ENCODE measurements around the gene ETV3. TPM values are rescaled to one million over a fixed set of nuclear protein-coding genes. Genes with fewer than 3 reads are reported as not detected.

Gene ETV3
- total and polyA plus RNA-seq, 2 of the 13 experiments (the other 11 are each of a cell fraction or from before 2014, with no cell fraction given) = 4.2 to 5.8 TPM

DNA sequence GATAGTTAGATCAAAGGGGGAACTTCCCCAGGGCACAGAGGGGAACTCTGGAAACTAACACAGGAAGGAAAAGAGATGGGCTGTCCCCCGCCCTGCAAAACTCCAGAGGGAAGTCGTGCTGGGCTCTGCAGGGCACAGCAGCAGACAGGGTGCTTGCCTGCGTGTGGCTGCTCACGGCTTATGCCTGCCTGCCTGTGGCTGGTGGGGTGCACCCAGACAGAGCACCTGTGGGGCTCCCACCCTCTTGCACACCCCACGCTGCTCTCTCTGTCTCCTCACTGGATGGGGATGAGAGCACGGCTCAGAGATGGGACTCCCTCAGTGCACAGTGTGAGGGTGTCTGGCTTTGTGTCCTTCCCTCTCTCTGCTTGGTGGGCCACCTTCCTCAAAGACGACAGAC is 25.1 kb downstream of the ETV3 start:
- no peak for ATAC-seq
- CTCF ChIA-PET (ENCODE audit: low intra/inter-chr PET ratio, low total read pairs) = no interaction called here
- H3K9ac ChIP-seq (ENCODE audit: insufficient read depth, low read depth, low read length) = no peak overlapping the region
- no peaks in the 10 kb centered on the region for H4K20me1 ChIP-seq (ENCODE audit: insufficient read depth, low read length)
- H3K36me3 ChIP-seq (replicated peaks in 1 of 2; ENCODE audit: control insufficient read depth in 1 of 2, insufficient read depth in 2 of 2, low read length in 2 of 2) = no peaks in the 10 kb centered on the region
- H3K79me2 ChIP-seq (ENCODE audit: insufficient read depth, low read length) = no peaks in the 10 kb centered on the region
- 50% methylated on average over 1 of the region's 7 CpGs for WGBS (ENCODE audit: low lambda C conversion rate)
- H3K4me2 ChIP-seq (ENCODE audit: low read depth, low read length) = no peak overlapping the region
- POLR2A ChIA-PET = no interaction called here
- DNase-seq (ENCODE audit: low spot score) = no peak
- no peaks in the 10 kb centered on the region for H3K9me3 ChIP-seq (ENCODE audit: low read length)
- intact Hi-C loops (cut with micrococcal nuclease; ENCODE audit: unreplicated experiment) (no loop called here), in situ Hi-C loops (cut with HindIII; ENCODE audit: extremely low pct_ligation_motif_present, low pct_unique_long_range_greater_than_20kb) (no loop called here)
- no TSS peak for BruUV-seq (replicated peaks)
- H3K27me3 ChIP-seq (ENCODE audit: control insufficient read depth in 1 of 2, insufficient read depth in 2 of 2, low read length in 2 of 2) = peaks cover 14 to 56% of the 10 kb centered on the region in 2 experiments; a peak in 4 of 5 replicates
- no peak overlapping the region for H3K27ac ChIP-seq (ENCODE audit: extremely low read length, insufficient read depth, low read length)
- FAIRE-seq = no peak
- no peak overlapping the region for H2AFZ ChIP-seq (ENCODE audit: low read length)
- peaks cover 5% of the 10 kb centered on the region; the same call in 1 of the 2 replicates for H3K4me1 ChIP-seq (ENCODE audit: insufficient read depth, low read length)
- TF ChIP-seq, protein P1, sequence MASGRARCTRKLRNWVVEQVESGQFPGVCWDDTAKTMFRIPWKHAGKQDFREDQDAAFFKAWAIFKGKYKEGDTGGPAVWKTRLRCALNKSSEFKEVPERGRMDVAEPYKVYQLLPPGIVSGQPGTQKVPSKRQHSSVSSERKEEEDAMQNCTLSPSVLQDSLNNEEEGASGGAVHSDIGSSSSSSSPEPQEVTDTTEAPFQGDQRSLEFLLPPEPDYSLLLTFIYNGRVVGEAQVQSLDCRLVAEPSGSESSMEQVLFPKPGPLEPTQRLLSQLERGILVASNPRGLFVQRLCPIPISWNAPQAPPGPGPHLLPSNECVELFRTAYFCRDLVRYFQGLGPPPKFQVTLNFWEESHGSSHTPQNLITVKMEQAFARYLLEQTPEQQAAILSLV (CRISPR knock-in tag; IDR thresholded peaks at IDR 0.05; ENCODE audit: borderline replicate concordance) = no peak
- no peak for TF ChIP-seq CREB1 (IDR thresholded peaks at IDR 0.05)
- no peak for TF ChIP-seq CREB1 (CRISPR knock-in tag; IDR thresholded peaks at IDR 0.05)
- TF ChIP-seq ATAD3A (CRISPR knock-in tag; IDR thresholded peaks at IDR 0.05) = no peak
- TF ChIP-seq ZNF451 (CRISPR knock-in tag; IDR thresholded peaks at IDR 0.05) = no peak
- no peak for TF ChIP-seq ZSCAN22 (CRISPR knock-in tag; IDR thresholded peaks at IDR 0.05)
- TF ChIP-seq, protein P2, sequence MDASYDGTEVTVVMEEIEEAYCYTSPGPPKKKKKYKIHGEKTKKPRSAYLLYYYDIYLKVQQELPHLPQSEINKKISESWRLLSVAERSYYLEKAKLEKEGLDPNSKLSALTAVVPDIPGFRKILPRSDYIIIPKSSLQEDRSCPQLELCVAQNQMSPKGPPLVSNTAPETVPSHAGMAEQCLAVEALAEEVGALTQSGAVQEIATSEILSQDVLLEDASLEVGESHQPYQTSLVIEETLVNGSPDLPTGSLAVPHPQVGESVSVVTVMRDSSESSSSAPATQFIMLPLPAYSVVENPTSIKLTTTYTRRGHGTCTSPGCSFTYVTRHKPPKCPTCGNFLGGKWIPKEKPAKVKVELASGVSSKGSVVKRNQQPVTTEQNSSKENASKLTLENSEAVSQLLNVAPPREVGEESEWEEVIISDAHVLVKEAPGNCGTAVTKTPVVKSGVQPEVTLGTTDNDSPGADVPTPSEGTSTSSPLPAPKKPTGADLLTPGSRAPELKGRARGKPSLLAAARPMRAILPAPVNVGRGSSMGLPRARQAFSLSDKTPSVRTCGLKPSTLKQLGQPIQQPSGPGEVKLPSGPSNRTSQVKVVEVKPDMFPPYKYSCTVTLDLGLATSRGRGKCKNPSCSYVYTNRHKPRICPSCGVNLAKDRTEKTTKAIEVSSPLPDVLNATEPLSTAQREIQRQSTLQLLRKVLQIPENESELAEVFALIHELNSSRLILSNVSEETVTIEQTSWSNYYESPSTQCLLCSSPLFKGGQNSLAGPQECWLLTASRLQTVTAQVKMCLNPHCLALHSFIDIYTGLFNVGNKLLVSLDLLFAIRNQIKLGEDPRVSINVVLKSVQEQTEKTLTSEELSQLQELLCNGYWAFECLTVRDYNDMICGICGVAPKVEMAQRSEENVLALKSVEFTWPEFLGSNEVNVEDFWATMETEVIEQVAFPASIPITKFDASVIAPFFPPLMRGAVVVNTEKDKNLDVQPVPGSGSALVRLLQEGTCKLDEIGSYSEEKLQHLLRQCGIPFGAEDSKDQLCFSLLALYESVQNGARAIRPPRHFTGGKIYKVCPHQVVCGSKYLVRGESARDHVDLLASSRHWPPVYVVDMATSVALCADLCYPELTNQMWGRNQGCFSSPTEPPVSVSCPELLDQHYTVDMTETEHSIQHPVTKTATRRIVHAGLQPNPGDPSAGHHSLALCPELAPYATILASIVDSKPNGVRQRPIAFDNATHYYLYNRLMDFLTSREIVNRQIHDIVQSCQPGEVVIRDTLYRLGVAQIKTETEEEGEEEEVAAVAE (CRISPR knock-in tag; IDR thresholded peaks at IDR 0.05; ENCODE audit: borderline replicate concordance) = no peak
- TF ChIP-seq, protein P3, sequence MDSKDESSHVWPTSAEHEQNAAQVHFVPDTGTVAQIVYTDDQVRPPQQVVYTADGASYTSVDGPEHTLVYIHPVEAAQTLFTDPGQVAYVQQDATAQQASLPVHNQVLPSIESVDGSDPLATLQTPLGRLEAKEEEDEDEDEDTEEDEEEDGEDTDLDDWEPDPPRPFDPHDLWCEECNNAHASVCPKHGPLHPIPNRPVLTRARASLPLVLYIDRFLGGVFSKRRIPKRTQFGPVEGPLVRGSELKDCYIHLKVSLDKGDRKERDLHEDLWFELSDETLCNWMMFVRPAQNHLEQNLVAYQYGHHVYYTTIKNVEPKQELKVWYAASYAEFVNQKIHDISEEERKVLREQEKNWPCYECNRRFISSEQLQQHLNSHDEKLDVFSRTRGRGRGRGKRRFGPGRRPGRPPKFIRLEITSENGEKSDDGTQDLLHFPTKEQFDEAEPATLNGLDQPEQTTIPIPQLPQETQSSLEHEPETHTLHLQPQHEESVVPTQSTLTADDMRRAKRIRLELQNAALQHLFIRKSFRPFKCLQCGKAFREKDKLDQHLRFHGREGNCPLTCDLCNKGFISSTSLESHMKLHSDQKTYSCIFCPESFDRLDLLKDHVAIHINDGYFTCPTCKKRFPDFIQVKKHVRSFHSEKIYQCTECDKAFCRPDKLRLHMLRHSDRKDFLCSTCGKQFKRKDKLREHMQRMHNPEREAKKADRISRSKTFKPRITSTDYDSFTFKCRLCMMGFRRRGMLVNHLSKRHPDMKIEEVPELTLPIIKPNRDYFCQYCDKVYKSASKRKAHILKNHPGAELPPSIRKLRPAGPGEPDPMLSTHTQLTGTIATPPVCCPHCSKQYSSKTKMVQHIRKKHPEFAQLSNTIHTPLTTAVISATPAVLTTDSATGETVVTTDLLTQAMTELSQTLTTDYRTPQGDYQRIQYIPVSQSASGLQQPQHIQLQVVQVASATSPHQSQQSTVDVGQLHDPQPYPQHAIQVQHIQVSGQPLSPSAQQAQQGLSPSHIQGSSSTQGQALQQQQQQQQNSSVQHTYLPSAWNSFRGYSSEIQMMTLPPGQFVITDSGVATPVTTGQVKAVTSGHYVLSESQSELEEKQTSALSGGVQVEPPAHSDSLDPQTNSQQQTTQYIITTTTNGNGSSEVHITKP (CRISPR knock-in tag; IDR thresholded peaks at IDR 0.05; ENCODE audit: low read depth) = no peak
- TF ChIP-seq ZNF768 (CRISPR knock-in tag; IDR thresholded peaks at IDR 0.05) = no peak
- no peak for TF ChIP-seq ZNF24 (IDR thresholded peaks at IDR 0.05)
- no peak for TF ChIP-seq ELF4 (CRISPR knock-in tag; IDR thresholded peaks at IDR 0.05; ENCODE audit: borderline replicate concordance)
- TF ChIP-seq, protein P4, sequence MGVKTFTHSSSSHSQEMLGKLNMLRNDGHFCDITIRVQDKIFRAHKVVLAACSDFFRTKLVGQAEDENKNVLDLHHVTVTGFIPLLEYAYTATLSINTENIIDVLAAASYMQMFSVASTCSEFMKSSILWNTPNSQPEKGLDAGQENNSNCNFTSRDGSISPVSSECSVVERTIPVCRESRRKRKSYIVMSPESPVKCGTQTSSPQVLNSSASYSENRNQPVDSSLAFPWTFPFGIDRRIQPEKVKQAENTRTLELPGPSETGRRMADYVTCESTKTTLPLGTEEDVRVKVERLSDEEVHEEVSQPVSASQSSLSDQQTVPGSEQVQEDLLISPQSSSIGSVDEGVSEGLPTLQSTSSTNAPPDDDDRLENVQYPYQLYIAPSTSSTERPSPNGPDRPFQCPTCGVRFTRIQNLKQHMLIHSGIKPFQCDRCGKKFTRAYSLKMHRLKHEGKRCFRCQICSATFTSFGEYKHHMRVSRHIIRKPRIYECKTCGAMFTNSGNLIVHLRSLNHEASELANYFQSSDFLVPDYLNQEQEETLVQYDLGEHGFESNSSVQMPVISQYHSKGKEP (CRISPR knock-in tag; IDR thresholded peaks at IDR 0.05) = no peak
- H3K4me3 ChIP-seq (replicated peaks in 1 of 3; ENCODE audit: insufficient read depth in 1 of 3, low read depth in 2 of 3, low read length in 3 of 3) = no peak overlapping the region
